Duodenal mucosa (tissue), 2 donors: ENCODE measurements around the gene PEX7.
"Not testable (repeated sequence)": the region's sequence is repeated elsewhere in the genome, so short reads cannot be mapped to it uniquely, and the experiment has no call there.

ENCODE experiments used
- H3K27ac ChIP-seq: one replicate; pipeline ENCODE4 v1.7.0; 2013; ENCODE audit warnings: low read depth, low read length
- H3K27me3 ChIP-seq, 2 donors: one replicate each; pipeline ENCODE4 v1.7.0; 2013; ENCODE audit warnings: low read length in 2 of 2, control low read depth in 1 of 2; ENCODE audit not compliant: insufficient read depth in 2 of 2, control insufficient read depth in 1 of 2
- H3K36me3 ChIP-seq, 2 donors: one replicate each; pipeline ENCODE4 v1.7.0; 2013; ENCODE audit warnings: low read length in 2 of 2, control low read depth in 1 of 2; ENCODE audit not compliant: insufficient read depth in 2 of 2, control insufficient read depth in 1 of 2
- H3K4me1 ChIP-seq, 2 donors: one replicate each; pipeline ENCODE4 v1.7.0; 2013; ENCODE audit warnings: low read length in 2 of 2, control low read depth in 1 of 2; ENCODE audit not compliant: insufficient read depth in 2 of 2, control insufficient read depth in 1 of 2
- H3K4me3 ChIP-seq, 2 donors: one replicate each; pipeline ENCODE4 v1.7.0; 2013; ENCODE audit warnings: low read length in 2 of 2, low read depth in 1 of 2
- H3K9ac ChIP-seq, 2 donors: one replicate each; pipeline ENCODE4 v1.7.0; 2013; ENCODE audit warnings: low read length in 2 of 2, low read depth in 1 of 2
- H3K9me3 ChIP-seq, 2 donors: one replicate each; pipeline ENCODE4 v1.7.0; 2013; ENCODE audit warnings: low read length in 2 of 2, control low read depth in 1 of 2; ENCODE audit not compliant: control insufficient read depth in 1 of 2

PEX7 gene

GRCh38 chr6:136890194-136890839 is 67.9 kb downstream of the PEX7 start:
- H3K27ac ChIP-seq = no peak overlapping the region
- no peak overlapping the region for H3K9ac ChIP-seq
- H3K36me3 ChIP-seq = peaks cover 0 to 6% of the 10 kb centered on the region in 2 donors
- no peaks in the 10 kb centered on the region for H3K9me3 ChIP-seq
- no peaks in the 10 kb centered on the region for H3K4me1 ChIP-seq
- H3K4me3 ChIP-seq = no peak overlapping the region
- no peaks in the 10 kb centered on the region for H3K27me3 ChIP-seq

DNA sequence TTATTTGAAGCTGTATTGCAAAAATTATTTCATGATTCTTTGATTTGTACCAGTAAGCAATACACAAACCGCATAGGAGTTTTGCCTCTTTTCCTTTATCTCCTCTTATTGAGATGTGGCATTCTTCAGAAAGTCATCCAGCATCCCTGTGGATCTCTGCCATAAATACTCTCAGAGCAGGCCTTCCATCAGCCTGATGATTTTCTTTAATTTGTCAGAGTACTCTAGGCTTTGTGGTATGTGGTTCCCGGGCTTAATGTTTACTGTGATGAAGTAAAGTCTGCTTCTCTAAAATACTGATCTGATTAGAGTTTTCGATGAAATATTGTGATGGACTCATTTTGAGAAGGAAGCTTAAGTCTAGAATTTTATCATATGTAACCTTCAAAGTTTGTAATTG is 68.6 kb downstream of the PEX7 start:
- no peak overlapping the region for H3K9ac ChIP-seq

GRCh38 chr6:136893187-136893586 is 70.8 kb downstream of the PEX7 start:
- Histone ChIP-seq H3K27ac (no peak overlapping the region), H3K27me3 (no peaks in the 10 kb centered on the region), H3K9ac (no peak overlapping the region), H3K4me3 (no peak overlapping the region), H3K36me3 (peaks cover 0 to 6% of the 10 kb centered on the region in 2 donors), H3K9me3 (no peaks in the 10 kb centered on the region), H3K4me1 (no peaks in the 10 kb centered on the region)

More for the DNA sequence above, 68.6 kb downstream of the PEX7 start:
- Histone ChIP-seq H3K4me3 (no peak overlapping the region), H3K9me3 (no peaks in the 10 kb centered on the region), H3K27ac (no peak overlapping the region), H3K36me3 (peaks cover 0 to 6% of the 10 kb centered on the region in 2 donors), H3K4me1 (no peaks in the 10 kb centered on the region), H3K27me3 (no peaks in the 10 kb centered on the region)

DNA sequence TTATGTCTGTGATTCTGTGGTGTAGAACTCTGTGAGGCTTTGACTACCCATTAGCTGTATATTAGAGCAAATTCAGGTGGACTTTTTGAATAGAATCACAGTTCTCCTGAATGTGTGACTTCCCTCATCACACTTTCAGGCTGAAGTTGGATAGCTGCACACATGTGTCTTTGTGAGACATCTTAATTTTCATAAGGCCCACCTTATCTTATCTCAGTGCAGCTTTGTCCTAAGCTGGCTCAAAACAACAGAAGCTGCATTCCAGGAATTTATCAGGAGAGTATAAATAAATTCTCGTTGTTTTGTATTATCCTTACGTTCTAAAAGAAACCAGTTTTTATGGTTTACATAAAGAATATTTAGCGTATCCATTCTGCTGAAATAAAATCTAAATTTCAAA is 73.5 kb downstream of the PEX7 start:
- Histone ChIP-seq H3K9me3 (no peaks in the 10 kb centered on the region), H3K4me3 (no peak overlapping the region), H3K36me3 (peaks cover 6 to 16% of the 10 kb centered on the region in 2 donors), H3K4me1 (no peaks in the 10 kb centered on the region), H3K27ac (no peak overlapping the region), H3K9ac (no peak overlapping the region), H3K27me3 (no peaks in the 10 kb centered on the region)

- H3K4me1 ChIP-seq = no peaks in the 10 kb centered on the region
These were observed 74.7 kb downstream of the PEX7 start for GRCh38 chr6:136897071-136897470.

GRCh38 chr6:136901212-136901784 is 78.9 kb downstream of the PEX7 start:
- Histone ChIP-seq H3K4me3 (no peak overlapping the region), H3K9ac (no peak overlapping the region), H3K4me1 (no peaks in the 10 kb centered on the region), H3K9me3 (no peaks in the 10 kb centered on the region), H3K27ac (no peak overlapping the region), H3K36me3 (peaks cover 6 to 26% of the 10 kb centered on the region in 2 donors), H3K27me3 (no peaks in the 10 kb centered on the region)

More at GRCh38 chr6:136897071-136897470, 74.7 kb downstream of the PEX7 start:
- no peaks in the 10 kb centered on the region for H3K27me3 ChIP-seq
- no peak overlapping the region for H3K27ac ChIP-seq
- H3K36me3 ChIP-seq = peaks cover 6 to 22% of the 10 kb centered on the region in 2 donors
- H3K4me3 ChIP-seq = no peak overlapping the region
- H3K9ac ChIP-seq = no peak overlapping the region
- H3K9me3 ChIP-seq = no peaks in the 10 kb centered on the region

- not testable (repeated sequence) for H3K27ac ChIP-seq, H3K4me1 ChIP-seq, H3K27me3 ChIP-seq, H3K9me3 ChIP-seq, H3K4me3 ChIP-seq, H3K9ac ChIP-seq
- H3K36me3 ChIP-seq = peaks cover 6 to 22% of the 10 kb centered on the region in 2 donors
These were observed 82.1 kb downstream of the PEX7 start for GRCh38 chr6:136904477-136904876.

GRCh38 chr6:136914947-136915346 is 92.6 kb downstream of the PEX7 start:
- Histone ChIP-seq H3K4me1 (no peaks in the 10 kb centered on the region), H3K27ac (no peak overlapping the region), H3K4me3 (no peak overlapping the region), H3K36me3 (peaks cover 0 to 7% of the 10 kb centered on the region in 2 donors), H3K27me3 (peaks cover 0 to 4% of the 10 kb centered on the region in 2 donors), H3K9ac (no peak overlapping the region), H3K9me3 (no peaks in the 10 kb centered on the region)

GRCh38 chr6:136918706-136919105 is 96.3 kb downstream of the PEX7 start:
- H3K9ac ChIP-seq = no peak overlapping the region
- H3K27ac ChIP-seq = no peak overlapping the region
- no peak overlapping the region for H3K4me3 ChIP-seq
- peaks cover 18 to 23% of the 10 kb centered on the region in 2 donors for H3K4me1 ChIP-seq
- H3K36me3 ChIP-seq = peaks cover 0 to 5% of the 10 kb centered on the region in 2 donors
- no peaks in the 10 kb centered on the region for H3K9me3 ChIP-seq
- H3K27me3 ChIP-seq = peaks cover 31 to 35% of the 10 kb centered on the region in 2 donors

- Histone ChIP-seq H3K27ac (no peak overlapping the region), H3K9ac (no peak overlapping the region), H3K9me3 (no peaks in the 10 kb centered on the region), H3K27me3 (peaks cover 41% of the 10 kb centered on the region in 2 donors), H3K36me3 (no peaks in the 10 kb centered on the region), H3K4me3 (peak overlapping the region; percentile 73 to 75), H3K4me1 (peaks cover 18 to 23% of the 10 kb centered on the region in 2 donors)
These were observed 97.8 kb downstream of the PEX7 start for GRCh38 chr6:136920216-136920615.
